Measurements from ENCODE around the gene PPAN. TPM values are rescaled to one million over a fixed set of nuclear protein-coding genes. Genes with fewer than 3 reads are reported as not detected.

PPAN gene
- total RNA-seq, 1 experiment from 2014 or later, result 63.3 TPM

- POLR2A ChIA-PET, result no interaction called here
- peaks cover 7% of the 10 kb centered on the region; the same call in 1 of the 2 replicates for H3K36me3 ChIP-seq (ENCODE audit: control insufficient read depth, insufficient read depth, low read length)
- CTCF ChIA-PET, result no interaction called here
- ATAC-seq (no peak), DNase-seq (ENCODE audit: low read depth, low spot score) (no peak)
- no peaks in the 10 kb centered on the region for H3K27me3 ChIP-seq (ENCODE audit: control insufficient read depth, insufficient read depth, low read length)
- no peak overlapping the region for H3K27ac ChIP-seq (ENCODE audit: low read length)
- no peaks in the 10 kb centered on the region for H3K4me1 ChIP-seq (ENCODE audit: control insufficient read depth, insufficient read depth, low read length)
- H3K9me3 ChIP-seq (ENCODE audit: control insufficient read depth, insufficient read depth, low read depth, low read length), result no peaks in the 10 kb centered on the region
- H3K4me3 ChIP-seq (ENCODE audit: low read depth in 2 of 2, low read length in 2 of 2), result no peak overlapping the region
- no TSS peak for BruUV-seq (replicated peaks)
- in situ Hi-C loops (cut with HindIII; ENCODE audit: low pct_unique_long_range_greater_than_20kb, low sequenced_read_pairs), result no loop called here
- TF ChIP-seq POLR2AphosphoS5 (IDR thresholded peaks at IDR 0.05; ENCODE audit: low read depth, low read length) (no peak), REST (IDR thresholded peaks at IDR 0.05; ENCODE audit: insufficient read depth in 1 of 2, low read depth in 2 of 2, low read length in 1 of 2) (no peak), CTCF (IDR thresholded peaks at IDR 0.05) (no peak), TCF7L2 (IDR thresholded peaks at IDR 0.05; ENCODE audit: low read depth, low read length) (no peak), SIN3A (IDR thresholded peaks at IDR 0.05; ENCODE audit: borderline replicate concordance, insufficient read depth, low read depth, low read length) (no peak)
- intact Hi-C loops (cut with micrococcal nuclease; ENCODE audit: unreplicated experiment), result no loop called here
These were observed 38.9 kb downstream of the PPAN start for GRCh38 chr19:10145031-10145430.

- Histone ChIP-seq H3K27me3 (ENCODE audit: control insufficient read depth, insufficient read depth, low read length) (no peaks in the 10 kb centered on the region), H3K4me1 (ENCODE audit: control insufficient read depth, insufficient read depth, low read length) (no peaks in the 10 kb centered on the region), H3K36me3 (ENCODE audit: control insufficient read depth, insufficient read depth, low read length) (peaks cover 7% of the 10 kb centered on the region; the same call in 1 of the 2 replicates), H3K9me3 (ENCODE audit: control insufficient read depth, insufficient read depth, low read depth, low read length) (no peaks in the 10 kb centered on the region), H3K4me3 (ENCODE audit: low read depth in 2 of 2, low read length in 2 of 2) (no peak overlapping the region), H3K27ac (ENCODE audit: low read length) (no peak overlapping the region)
- in situ Hi-C loops (cut with HindIII; ENCODE audit: low pct_unique_long_range_greater_than_20kb, low sequenced_read_pairs), result no loop called here
- BruUV-seq (replicated peaks), result no TSS peak
- intact Hi-C loops (cut with micrococcal nuclease; ENCODE audit: unreplicated experiment), result no loop called here
- ChIA-PET CTCF (no interaction called here), POLR2A (no interaction called here)
- no peak for TF ChIP-seq POLR2AphosphoS5 (IDR thresholded peaks at IDR 0.05; ENCODE audit: low read depth, low read length)
- TF ChIP-seq TCF7L2 (IDR thresholded peaks at IDR 0.05; ENCODE audit: low read depth, low read length), result no peak
- TF ChIP-seq SIN3A (IDR thresholded peaks at IDR 0.05; ENCODE audit: borderline replicate concordance, insufficient read depth, low read depth, low read length), result no peak
- no peak for TF ChIP-seq REST (IDR thresholded peaks at IDR 0.05; ENCODE audit: insufficient read depth in 1 of 2, low read depth in 2 of 2, low read length in 1 of 2)
- no peak for TF ChIP-seq CTCF (IDR thresholded peaks at IDR 0.05)
- DNase-seq (ENCODE audit: low read depth, low spot score) (no peak), ATAC-seq (no peak)
These were observed 40.0 kb downstream of the PPAN start for GRCh38 chr19:10146142-10146541.
